ENCODE data around the gene UNC13D.
"Not testable (repeated sequence)": the region's sequence is repeated elsewhere in the genome, so short reads cannot be mapped to it uniquely, and the experiment has no call there.

Gene UNC13D

GRCh38 chr17:75864448-75864871 is 20.3 kb upstream of the UNC13D start:
- no peak; the same call in 2 of the 3 replicates for ATAC-seq
- TF ChIP-seq POU6F1 (CRISPR knock-in tag; IDR thresholded peaks at IDR 0.05; ENCODE audit: borderline replicate concordance, low read depth) (no peak), ZC3H10 (CRISPR knock-in tag; IDR thresholded peaks at IDR 0.05) (no peak), ZNF70 (CRISPR knock-in tag; IDR thresholded peaks at IDR 0.05) (no peak), TSHZ2 (CRISPR knock-in tag; IDR thresholded peaks at IDR 0.05) (no peak), ZFP30 (CRISPR knock-in tag; IDR thresholded peaks at IDR 0.05) (no peak), CSRNP3 (CRISPR knock-in tag; IDR thresholded peaks at IDR 0.05) (no peak), ZFP3 (CRISPR knock-in tag; IDR thresholded peaks at IDR 0.05) (no peak), PATZ1 (CRISPR knock-in tag; IDR thresholded peaks at IDR 0.05; ENCODE audit: borderline replicate concordance) (no peak), ESRRG (CRISPR knock-in tag; IDR thresholded peaks at IDR 0.05) (no peak), GLIS3 (CRISPR knock-in tag; IDR thresholded peaks at IDR 0.05) (no peak), TCF4 (CRISPR knock-in tag; IDR thresholded peaks at IDR 0.05; ENCODE audit: borderline replicate concordance) (no peak), ISL1 (CRISPR knock-in tag; IDR thresholded peaks at IDR 0.05) (no peak), CREB5 (CRISPR knock-in tag; IDR thresholded peaks at IDR 0.05; ENCODE audit: low read depth) (no peak), TOX (CRISPR knock-in tag; IDR thresholded peaks at IDR 0.05; ENCODE audit: borderline replicate concordance) (no peak), RARB (CRISPR knock-in tag; IDR thresholded peaks at IDR 0.05) (no peak), PPARA (CRISPR knock-in tag; IDR thresholded peaks at IDR 0.05; ENCODE audit: borderline replicate concordance) (no peak), ZNF565 (CRISPR knock-in tag; conservative IDR thresholded peaks at IDR 0.05; ENCODE audit: low read depth) (no peak), BACH2 (CRISPR knock-in tag; IDR thresholded peaks at IDR 0.05; ENCODE audit: borderline replicate concordance) (no peak)

- TF ChIP-seq ISL1 (CRISPR knock-in tag; IDR thresholded peaks at IDR 0.05) (no peak), CSDC2 (CRISPR knock-in tag; IDR thresholded peaks at IDR 0.05) (no peak), ZNF565 (CRISPR knock-in tag; conservative IDR thresholded peaks at IDR 0.05; ENCODE audit: low read depth) (no peak), ARNTL (CRISPR knock-in tag; IDR thresholded peaks at IDR 0.05; ENCODE audit: borderline replicate concordance, low read depth) (no peak), PPARA (CRISPR knock-in tag; IDR thresholded peaks at IDR 0.05; ENCODE audit: borderline replicate concordance) (no peak)
These were observed 17.7 kb upstream of the UNC13D start for GRCh38 chr17:75861927-75862317.

GRCh38 chr17:75859358-75859757 is 15.2 kb upstream of the UNC13D start:
- ATAC-seq: not testable (repeated sequence)

More at GRCh38 chr17:75861927-75862317, 17.7 kb upstream of the UNC13D start:
- no peak for ATAC-seq

Data from SK-N-SH treated with all-trans-retinoic acid at 6 μM for 48 hours (cell line).